CD4-positive, alpha-beta T cell treated with Interleukin-17A for 1 hour (primary cell): Measurements from ENCODE around the gene SORCS2.

Source experiments
- DNase-seq: peaks from one replicate; pipeline ENCODE4 v3.0.0-alpha.2; 2020

Gene SORCS2

GRCh38 chr4:7542781-7543180, 350.4 kb downstream of the SORCS2 start:
- no peak for DNase-seq

GRCh38 chr4:7546152-7546808, 353.9 kb downstream of the SORCS2 start:
- DNase-seq = no peak

GRCh38 chr4:7546809-7547367, 354.6 kb downstream of the SORCS2 start:
- DNase-seq = no peak

- no peak for DNase-seq
These were observed 355.2 kb downstream of the SORCS2 start for GRCh38 chr4:7547368-7548040.

GRCh38 chr4:7549866-7550265, 357.5 kb downstream of the SORCS2 start:
- no peak for DNase-seq

- DNase-seq = no peak
These were observed 360.1 kb downstream of the SORCS2 start for GRCh38 chr4:7552466-7552865.

- no peak for DNase-seq
These were observed 360.9 kb downstream of the SORCS2 start for GRCh38 chr4:7553280-7553679.

GRCh38 chr4:7554905-7555304, 362.6 kb downstream of the SORCS2 start:
- DNase-seq = no peak

GRCh38 chr4:7556558-7556957, 364.2 kb downstream of the SORCS2 start:
- no peak for DNase-seq

- DNase-seq = no peak
These were observed 365.1 kb downstream of the SORCS2 start for GRCh38 chr4:7557456-7557855.

- DNase-seq = no peak
These were observed 366.1 kb downstream of the SORCS2 start for GRCh38 chr4:7558436-7558835.

GRCh38 chr4:7559316-7559715, 367.0 kb downstream of the SORCS2 start:
- no peak for DNase-seq

- DNase-seq = no peak
These were observed 367.5 kb downstream of the SORCS2 start for GRCh38 chr4:7559741-7560395.

- no peak for DNase-seq
These were observed 369.2 kb downstream of the SORCS2 start for GRCh38 chr4:7561557-7561956.

- DNase-seq = no peak
These were observed 371.9 kb downstream of the SORCS2 start for GRCh38 chr4:7564242-7564641.

- DNase-seq = no peak
These were observed 373.1 kb downstream of the SORCS2 start for GRCh38 chr4:7565483-7565882.

- no peak for DNase-seq
These were observed 377.8 kb downstream of the SORCS2 start for GRCh38 chr4:7569810-7570783.

- no peak for DNase-seq
These were observed 378.7 kb downstream of the SORCS2 start for GRCh38 chr4:7571001-7571400.

GRCh38 chr4:7571701-7572100, 379.4 kb downstream of the SORCS2 start:
- no peak for DNase-seq

- DNase-seq = no peak
These were observed 380.6 kb downstream of the SORCS2 start for GRCh38 chr4:7572894-7573293.

GRCh38 chr4:7573576-7574091, 381.3 kb downstream of the SORCS2 start:
- DNase-seq = no peak

GRCh38 chr4:7574287-7575014, 382.1 kb downstream of the SORCS2 start:
- no peak for DNase-seq
